Esophagus muscularis mucosa (tissue), 3 donors: ENCODE results near the gene HOXD9.

ENCODE experiments used
- CTCF ChIP-seq, 3 experiments: fragments of 200-600 bp in 2 of 3; fragments of 450-650 bp in 1 of 3; sonication (generic) in 2 of 3; IDR thresholded peaks; one replicate each; pipeline ENCODE4 v1.5.1; 2017 to 2019; ENCODE audit warnings: antibody characterized with exemption in 3 of 3, mild to moderate bottlenecking in 2 of 3, moderate library complexity in 1 of 3
- POLR2A ChIP-seq: fragments of 450-650 bp; IDR thresholded peaks from one replicate; pipeline ENCODE4 v1.6.1; 2017; ENCODE audit warnings: antibody characterized with exemption, moderate library complexity, mild to moderate bottlenecking, low read depth
- POLR2AphosphoS5 ChIP-seq, 2 donors: sonication (generic); formaldehyde crosslinking; IDR thresholded peaks; one replicate each; pipeline ENCODE4 v1.6.1; 2017; ENCODE audit warnings: antibody characterized with exemption in 2 of 2

GRCh38 chr2:176078541-176079284 lies 43.8 kb upstream of the HOXD9 start:
- TF ChIP-seq POLR2A (no peak), CTCF (IDR thresholded peaks at IDR 0.05) (no peak), POLR2AphosphoS5 (IDR thresholded peaks at IDR 0.05) (no peak)
